Limb (tissue), 2 donors: ENCODE results near the gene ADSL.
"Not testable (repeated sequence)": the region's sequence is repeated elsewhere in the genome, so short reads cannot be mapped to it uniquely, and the experiment has no call there.

Source experiments
- DNase-seq, 2 donors: peaks; one replicate each; pipeline ENCODE4 v3.0.0-alpha.2; 2016; ENCODE audit errors: extremely low spot score in 2 of 2

ADSL gene

DNA sequence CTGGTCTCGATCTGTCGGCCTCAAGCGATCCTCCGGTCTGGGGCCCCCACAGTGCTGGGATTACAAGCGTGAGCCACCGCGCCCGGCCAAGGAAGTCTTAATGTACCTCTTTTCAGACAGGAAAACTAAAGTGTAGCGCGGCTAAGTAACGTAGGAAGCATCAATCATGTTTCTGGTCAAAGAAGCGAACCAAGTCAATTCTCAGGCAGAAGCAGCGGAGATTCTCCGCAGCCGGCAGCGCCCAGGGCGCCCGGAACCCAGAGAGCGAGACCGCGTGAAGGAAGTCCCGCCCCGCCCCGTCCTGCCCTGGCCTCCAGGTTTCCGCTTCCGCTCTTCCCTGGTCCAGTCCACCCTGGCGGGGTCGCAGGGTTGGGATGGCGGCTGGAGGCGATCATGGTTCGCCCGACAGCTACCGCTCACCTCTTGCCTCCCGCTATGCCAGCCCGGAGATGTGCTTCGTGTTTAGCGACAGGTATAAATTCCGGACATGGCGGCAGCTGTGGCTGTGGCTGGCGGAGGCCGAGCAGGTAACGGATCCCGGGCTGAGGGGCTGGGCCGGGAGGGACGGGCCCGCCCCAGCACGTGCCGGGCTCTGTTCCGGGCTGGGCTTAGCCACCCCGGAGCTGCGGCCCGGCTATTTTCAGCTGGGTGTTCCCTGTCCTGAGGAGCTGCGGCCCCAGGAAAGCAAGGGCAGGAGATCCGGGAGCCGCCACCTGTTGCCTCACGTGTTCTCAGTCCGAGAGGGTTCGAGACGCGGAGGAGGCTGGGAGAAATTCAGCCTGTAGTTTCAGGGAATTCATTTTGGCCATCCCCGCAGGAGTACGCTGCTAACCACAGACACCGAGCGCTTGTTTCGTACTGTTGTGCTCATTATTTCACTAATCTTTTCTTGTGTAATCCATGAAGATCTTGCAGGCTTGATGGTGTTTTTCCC is at the start of gene ADSL:
Gene ADSL, plus strand, starts transcription at position 316 of the 934 bp plus-strand sequence. Its CDS starts 59 bp downstream, at position 375.
- DNase-seq: peak; percentile 92 to 94

DNA sequence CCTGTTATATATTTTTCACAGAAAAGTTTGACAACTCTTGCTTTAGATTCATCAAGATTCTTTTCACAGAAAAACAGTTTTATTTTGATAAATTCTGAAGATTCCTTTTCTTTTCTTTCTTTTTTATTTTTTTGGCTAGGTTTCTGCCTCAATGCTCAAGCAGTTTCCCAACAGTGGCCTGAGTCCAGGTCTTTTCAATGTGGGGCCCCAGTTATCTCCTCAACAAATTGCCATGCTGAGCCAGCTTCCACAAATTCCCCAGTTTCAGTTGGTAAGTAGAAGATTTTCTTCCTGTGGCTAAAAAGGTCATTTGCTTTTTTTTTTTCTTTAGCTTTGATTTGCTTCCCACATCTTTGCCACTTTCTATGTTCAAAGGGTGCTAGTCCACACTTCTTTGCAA is 46.0 kb upstream of the ADSL start:
- DNase-seq: no peak

DNA sequence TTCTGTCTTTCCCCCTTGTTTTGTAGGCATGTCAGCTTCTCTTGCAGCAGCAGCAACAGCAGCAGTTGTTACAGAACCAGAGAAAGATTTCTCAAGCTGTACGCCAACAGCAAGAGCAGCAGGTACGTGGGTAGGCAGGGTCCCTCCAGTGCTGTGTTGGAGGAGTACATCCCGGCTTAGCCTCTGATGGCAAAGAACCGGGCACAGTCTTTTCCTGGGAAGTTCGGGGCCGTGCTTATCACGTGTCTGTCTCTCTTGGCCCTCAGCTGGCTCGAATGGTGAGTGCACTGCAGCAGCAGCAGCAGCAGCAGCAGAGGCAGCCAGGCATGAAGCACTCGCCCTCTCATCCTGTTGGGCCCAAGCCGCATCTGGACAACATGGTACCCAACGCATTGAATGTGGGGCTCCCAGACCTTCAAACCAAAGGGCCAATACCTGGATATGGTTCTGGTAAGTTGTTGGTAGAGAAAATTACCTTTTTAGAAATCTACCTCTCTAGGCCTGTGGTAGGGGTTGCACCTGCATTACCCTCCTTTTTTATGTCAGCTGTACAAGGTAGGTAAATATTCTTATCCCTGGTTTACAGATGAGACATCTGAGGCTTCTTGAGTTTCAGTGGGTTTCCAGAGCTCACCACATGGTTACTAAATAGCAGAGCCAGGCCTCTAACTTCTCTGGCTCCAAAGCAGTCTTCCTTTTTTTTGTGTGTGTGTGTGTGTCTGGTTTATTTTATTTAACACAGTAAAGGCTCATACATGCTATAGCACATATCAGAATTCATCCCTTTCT is 45.2 kb upstream of the ADSL start:
- no peak for DNase-seq

DNA sequence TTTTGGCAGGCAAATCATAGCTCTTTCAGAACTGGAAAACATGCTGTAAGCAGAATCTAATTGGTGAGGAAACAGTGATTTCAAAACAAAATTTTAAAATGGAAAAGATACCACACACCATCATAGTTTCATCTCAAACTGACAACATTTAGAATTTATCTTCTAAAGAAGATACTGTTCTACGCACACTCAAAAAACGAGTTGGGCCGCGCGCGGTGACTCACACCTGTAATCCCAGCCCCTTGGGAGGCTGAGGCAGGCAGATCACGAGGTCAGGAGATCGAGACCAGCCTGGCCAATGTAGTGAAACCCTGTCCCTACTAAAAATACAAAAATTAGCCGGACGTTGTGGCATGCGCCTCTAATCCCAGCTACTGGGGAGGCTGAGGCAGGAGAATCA is 44.2 kb upstream of the ADSL start:
- DNase-seq: no peak

DNA sequence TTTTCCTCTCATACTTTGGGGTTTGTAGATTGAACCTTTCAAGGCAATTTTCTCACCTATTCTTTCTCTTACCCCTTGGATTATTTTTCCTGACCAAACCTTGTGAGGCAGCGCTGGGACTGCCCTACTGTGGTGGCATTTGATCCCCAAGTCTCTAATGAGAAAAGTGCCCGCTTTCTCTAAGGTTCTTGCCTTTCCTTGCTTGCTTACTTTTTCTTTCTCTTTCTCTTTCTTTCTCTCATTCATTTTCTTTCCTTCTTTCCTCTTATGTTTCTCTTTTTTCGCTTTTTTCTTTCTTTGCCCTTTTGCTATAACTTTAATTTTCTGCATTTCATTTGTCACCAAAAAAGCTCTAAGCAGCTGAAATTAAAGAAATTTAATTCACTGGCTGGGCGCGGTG is 40.7 kb upstream of the ADSL start:
- no peak for DNase-seq

DNA sequence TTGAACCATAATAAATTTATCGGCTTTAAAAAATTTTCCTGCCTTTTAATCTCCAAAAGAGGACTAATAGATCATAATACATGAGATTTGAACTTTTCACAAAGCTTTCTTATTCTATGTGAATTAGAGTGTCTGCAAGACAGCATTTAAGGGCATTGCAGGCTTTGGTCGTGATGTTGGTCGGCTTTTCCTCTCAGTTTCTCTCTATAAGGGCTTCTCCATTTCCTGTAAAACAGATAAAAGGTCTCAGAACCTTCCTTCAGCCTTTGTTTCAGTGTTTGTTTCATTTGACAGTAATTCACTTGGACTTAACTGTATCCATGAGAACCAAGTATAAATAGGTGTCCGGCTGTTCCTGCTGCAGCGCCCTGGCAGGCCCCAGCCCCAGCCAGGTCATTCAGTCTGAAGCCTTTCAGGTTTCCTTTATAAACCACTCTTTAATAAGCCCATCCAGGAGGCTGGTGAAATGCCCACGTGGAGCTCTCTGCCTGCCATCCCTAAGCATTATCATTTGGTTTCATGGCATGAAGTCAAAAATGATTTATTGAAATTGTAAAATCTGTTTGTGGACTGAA is 37.2 kb upstream of the ADSL start:
- no peak for DNase-seq

DNA sequence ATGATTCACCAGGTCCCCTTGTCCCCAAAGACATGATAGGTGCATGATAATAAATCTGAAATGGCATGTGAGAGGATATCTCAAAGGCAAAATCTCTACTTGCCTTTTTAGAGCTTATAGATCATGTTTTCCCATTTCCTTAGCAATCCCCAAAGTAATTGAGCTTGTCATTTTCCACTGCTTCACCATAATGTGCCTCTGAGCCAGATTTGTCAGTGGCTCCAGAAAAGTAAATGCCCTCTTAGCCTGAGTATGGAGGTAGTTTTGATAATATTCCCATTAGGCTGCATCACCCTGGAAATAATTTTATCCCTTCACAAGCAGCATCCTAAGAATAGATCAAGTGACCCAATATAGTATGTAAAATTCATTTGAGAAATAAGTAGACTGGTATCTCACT is 36.7 kb upstream of the ADSL start:
- no peak for DNase-seq

DNA sequence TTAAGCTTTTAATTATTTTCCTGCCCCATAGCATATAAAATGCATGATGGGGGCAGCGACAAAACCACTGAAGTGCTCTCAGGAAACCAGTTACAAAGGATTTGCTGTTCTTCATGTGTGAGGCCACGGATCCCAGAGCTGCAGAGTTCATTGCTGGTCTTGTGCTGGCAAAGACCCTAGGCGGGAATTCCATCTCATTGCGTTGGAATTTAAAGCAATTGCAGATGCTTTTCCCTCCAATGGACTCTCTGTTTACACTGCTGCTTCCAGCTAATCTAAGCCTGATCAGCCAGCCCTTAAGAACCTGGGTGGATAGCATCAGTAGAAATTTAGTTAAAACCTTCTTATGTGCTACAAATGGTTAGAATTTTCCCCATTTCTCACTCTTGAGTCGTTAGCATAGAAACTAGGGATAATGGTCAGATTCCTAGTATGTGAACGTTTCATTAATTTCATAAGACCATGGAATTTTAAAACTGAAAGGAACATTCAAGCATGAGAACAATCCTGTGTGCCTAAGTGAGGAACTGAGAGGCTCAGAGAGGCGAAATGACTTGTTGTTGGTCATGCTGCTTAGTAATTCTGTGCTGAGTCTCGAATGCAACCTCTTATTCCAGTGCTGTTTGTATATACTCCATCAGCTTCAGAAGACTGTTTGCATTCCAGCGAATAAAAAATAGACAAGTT is 36.1 kb upstream of the ADSL start:
- peak; percentile 55 to 67 for DNase-seq

DNA sequence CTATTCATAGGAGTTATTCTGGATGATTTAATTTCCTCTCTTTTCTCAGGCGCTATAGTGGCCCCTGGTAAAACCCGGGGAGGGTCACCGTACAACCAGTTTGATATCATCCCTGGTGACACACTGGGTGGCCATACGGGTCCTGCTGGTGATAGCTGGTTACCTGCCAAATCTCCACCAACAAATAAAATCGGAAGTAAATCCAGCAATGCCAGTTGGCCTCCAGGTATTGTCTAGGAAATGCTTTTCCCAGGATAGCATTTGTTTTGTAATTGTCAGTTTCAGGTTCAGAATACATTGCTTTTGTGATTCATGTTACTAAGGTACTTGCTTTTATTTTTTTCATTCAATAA is 35.6 kb upstream of the ADSL start:
- no peak for DNase-seq

DNA sequence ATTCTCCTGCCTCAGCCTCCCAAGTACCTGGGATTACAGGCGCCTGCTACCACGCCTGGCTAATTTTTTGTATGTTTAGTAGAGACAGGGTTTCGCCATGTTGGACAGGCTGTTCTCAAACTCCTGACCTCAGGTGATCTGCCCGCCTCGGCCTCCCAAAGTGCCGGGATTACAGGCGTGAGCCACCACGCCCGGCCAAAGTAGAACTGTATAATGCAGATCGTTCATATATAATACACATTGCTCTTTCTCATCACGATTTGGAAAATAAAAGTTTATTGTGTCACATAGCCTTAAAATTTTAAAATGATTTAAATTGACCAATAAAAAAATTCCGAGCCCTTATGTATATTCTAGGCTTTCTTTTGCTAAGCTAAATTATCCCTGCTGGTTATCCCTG is 34.7 kb upstream of the ADSL start:
- DNase-seq: not testable (repeated sequence)

DNA sequence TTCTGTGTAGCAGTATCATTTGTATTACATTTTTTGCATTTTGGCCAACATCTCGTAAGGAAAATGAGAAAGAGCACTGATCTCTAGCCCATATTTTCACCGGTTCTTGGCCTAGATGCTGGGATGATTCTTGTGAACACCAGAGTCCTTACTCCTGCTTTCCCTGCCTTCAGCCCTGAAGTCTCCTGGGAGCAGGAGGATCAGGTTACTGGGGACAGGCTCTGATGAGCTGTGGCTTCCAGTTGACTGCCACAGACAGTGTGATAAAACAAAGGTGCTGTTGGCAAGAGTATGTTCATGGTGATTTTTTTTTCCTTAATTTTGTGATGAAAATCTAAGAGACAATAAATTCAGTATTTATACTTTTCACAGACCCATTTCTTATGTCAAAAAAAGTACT is 34.2 kb upstream of the ADSL start:
- DNase-seq: no peak

DNA sequence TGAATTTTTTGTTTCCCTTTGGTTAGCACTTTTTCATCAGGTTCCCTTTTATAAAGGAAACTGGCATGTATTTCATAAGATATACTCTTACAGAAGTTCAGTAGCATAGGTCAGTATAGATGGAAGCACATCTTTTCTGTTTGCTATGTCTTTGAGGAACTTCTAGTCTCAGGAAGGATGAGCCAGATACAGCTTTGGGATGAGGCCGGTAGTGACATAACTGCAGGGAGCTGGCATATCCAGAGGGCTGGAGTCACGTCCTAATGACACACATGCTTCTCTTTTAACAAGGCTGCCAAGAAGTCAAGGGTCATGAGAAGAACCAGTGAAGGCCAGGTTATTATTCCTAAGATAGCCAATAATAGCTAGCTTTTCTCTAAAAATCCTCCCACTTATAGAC is 33.3 kb upstream of the ADSL start:
- DNase-seq: no peak

DNA sequence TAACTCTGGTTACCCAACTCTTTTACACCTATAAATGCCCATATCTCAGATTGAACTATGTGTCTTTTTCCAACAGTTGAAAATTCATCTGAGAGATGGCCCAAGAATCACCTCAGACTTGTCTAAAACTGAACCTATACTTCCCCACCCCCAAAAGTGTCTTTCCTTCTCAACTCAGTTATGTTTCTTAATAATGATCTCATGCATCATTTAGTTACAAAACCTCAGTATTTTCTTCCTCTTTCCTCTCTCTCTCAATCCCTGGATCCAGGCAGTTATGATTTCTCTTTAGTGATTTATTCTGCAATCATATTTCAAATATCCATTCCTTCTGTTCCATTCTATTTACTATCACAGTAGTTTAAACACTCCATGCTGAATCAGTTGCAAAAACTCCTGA is 32.3 kb upstream of the ADSL start:
- DNase-seq: no peak

DNA sequence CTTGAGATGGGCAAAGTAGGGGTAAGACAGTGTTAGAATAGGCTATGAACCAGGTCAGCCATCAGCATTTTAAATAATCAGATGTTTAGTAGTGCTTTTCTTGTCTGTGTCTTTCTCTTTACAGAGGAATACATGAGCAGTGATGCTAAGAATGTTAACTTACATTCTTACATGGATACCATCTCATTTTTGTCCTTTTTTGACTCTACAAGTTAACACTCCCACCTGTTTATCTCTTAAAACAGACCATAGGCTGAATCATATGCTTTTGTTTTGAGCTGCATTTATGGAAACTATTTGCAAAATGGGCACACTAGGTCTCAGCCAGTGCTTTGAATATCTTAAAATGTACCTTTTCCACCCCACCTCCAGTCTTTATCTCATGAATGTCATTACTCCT is 25.6 kb upstream of the ADSL start:
- DNase-seq: no peak

DNA sequence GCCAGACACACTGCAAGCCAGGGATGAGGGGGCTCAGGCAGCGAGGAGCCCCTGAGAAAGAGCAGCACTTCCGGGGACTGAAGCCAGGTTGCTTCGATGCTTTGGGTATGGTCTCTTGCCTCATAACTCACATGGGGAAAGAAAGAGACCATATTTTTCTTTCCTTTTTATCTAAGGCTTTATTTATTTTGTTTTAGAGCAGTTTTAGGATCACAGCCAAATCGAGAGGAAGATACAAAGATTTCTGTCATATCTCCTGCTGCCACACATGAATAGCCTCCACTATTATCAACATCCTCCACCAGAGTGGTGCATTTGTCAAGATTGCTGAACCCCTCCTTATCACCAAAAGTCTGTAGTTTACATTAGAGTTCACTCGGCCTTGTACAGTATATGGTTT is 24.3 kb upstream of the ADSL start:
- no peak for DNase-seq

DNA sequence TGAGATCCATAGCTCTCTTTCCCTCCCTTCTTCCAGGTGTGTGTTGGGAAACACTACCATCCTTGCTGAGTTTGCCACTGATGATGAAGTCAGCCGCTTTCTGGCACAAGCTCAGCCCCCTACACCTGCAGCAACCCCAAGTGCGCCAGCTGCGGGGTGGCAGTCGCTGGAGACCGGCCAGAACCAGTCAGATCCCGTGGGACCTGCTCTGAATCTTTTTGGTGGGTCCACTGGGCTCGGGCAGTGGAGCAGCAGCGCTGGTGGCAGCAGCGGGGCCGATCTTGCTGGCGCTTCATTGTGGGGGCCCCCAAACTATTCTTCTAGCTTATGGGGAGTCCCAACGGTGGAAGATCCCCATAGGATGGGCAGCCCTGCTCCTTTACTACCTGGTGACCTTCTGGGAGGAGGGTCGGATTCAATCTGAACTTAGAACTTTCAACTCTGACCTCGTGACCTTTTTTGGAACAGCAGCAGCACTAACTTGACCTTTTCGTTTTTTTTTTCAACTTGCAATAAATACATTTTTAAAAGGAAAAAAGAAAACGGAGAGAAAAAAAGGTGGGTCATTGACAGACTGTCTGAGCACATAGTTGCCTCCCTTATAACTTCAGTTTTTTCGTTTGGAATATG is 23.4 kb upstream of the ADSL start:
- DNase-seq: no peak

DNA sequence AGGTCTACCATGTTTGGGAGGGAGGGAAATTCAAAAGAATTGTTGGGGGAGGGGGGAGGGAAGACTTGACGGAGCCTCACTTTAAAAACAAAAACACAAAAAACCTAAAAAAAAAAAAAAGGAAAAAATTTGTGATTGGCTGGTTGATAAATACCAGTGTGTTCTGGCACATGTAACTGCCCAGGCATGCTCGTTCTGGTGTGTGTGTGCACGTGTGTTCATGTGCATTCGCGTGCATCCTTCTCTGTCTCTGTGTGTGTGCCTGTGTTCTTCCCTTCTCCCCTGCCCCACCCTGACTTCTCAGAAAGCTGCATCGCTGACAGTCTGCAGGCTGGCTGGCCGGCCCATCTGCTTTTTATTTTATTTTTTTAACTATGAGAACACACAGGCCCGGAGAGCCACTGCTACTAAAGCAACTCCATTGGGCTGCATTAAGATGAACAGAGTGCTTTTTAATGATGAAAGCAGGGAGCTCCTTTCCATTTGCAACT is 22.6 kb upstream of the ADSL start:
- DNase-seq: peak in 1 of 2 donors; percentile 61

DNA sequence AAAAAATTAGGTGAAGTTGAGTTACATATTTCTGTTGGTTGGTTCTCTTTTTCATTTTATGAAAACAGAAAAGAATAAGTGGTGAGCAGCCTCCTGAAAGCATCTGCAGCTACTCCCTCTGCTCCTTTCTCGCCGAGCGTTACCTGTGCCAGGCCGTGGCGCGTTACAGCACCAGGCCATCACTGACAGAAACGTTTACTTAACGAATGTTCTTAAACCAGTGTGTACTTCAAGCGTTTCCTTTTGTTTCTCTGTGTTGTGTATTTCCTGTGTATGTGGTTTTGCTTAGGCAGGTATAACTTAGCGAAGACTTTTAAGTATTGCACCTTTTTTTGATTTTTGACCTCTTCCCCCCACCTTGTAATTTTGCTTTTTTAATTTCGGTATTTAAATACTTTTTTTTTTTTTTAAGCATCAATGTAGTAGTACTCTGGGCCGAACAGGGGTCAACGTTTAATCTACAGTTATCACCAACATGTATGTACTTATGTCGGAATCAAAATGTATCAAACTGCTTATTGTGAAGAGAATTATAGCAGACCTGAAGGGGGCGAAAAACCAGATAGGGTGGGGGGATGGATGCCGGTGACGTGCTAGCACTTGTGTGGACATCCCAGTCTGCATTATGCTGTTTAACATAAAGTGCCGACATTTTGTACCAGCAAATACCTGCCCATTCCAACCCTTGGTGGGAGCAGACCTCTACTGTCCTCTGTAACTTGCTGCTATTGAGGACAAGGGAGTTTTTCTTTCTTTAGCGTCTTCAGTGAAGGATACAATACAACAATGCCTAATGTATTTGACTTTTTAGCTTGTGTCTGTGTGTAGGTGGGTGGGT is 21.6 kb upstream of the ADSL start:
- no peak for DNase-seq

DNA sequence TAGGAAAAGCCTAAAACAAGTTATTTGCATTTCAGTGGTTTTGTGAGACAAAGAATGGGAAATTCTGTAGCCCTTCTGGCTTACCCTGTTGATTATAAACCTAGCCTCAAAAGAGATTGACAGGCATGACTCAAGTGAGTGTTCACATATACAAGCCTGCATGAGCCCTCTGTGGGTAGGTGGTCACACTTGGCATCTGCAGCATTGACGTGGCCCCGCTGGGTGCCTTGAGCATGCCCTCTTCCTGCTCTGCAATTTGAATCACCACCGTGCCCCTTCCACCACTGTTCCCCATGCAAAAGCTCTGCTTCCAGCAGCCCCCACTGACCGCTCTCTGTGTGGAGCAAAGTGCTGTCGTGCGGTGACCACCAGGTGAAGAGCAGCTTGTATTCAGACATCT is 21.0 kb upstream of the ADSL start:
- DNase-seq: no peak
